Ovary (tissue), 3 donors: Measurements from ENCODE around the gene HECW1.

Source experiments
- EP300 ChIP-seq: sonication (generic); formaldehyde crosslinking; IDR thresholded peaks from one replicate; pipeline ENCODE4 v1.6.1; 2017; ENCODE audit warnings: antibody characterized with exemption
- POLR2A ChIP-seq: fragments of 450-650 bp; IDR thresholded peaks from one replicate; pipeline ENCODE4 v1.6.1; 2017; ENCODE audit warnings: antibody characterized with exemption, mild to moderate bottlenecking, moderate library complexity
- TF ChIP-seq, protein P1 (sequence below), 3 donors: fragments of 450-650 bp in 2 of 3; fragments of 200-600 bp in 1 of 3; IDR thresholded peaks; one replicate each; pipeline versions ENCODE4 v1.5.1 to v1.8.0; 2016 to 2022; ENCODE audit warnings: antibody characterized with exemption in 3 of 3, mild to moderate bottlenecking in 1 of 3
- donor health status: DM: no; HTN: no; CAD: no.

DNA sequence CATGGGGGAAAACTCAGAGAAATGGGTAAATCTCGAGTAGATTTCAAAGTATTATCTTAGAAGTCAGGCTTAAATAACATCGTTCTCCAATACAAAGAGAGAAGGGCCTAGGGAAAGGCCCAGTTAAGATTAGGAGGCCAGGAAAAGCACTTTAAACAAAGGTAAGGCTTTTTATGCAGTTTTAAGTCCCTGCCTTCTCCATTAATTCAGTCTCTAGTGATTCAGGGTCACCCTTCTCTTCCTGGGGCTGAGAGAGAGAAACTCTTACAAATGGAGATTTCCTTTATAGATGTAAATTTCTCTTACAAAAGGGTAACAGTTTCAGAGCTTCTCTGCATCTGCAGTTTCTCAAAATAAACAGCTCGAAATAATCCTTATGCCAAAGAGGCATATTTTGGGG lies 179.3 kb downstream of the HECW1 start:
- TF ChIP-seq, protein P1, sequence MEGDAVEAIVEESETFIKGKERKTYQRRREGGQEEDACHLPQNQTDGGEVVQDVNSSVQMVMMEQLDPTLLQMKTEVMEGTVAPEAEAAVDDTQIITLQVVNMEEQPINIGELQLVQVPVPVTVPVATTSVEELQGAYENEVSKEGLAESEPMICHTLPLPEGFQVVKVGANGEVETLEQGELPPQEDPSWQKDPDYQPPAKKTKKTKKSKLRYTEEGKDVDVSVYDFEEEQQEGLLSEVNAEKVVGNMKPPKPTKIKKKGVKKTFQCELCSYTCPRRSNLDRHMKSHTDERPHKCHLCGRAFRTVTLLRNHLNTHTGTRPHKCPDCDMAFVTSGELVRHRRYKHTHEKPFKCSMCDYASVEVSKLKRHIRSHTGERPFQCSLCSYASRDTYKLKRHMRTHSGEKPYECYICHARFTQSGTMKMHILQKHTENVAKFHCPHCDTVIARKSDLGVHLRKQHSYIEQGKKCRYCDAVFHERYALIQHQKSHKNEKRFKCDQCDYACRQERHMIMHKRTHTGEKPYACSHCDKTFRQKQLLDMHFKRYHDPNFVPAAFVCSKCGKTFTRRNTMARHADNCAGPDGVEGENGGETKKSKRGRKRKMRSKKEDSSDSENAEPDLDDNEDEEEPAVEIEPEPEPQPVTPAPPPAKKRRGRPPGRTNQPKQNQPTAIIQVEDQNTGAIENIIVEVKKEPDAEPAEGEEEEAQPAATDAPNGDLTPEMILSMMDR (IDR thresholded peaks at IDR 0.05): no peak
- TF ChIP-seq POLR2A: no peak
- TF ChIP-seq EP300: no peak
